B cell (primary cell): ENCODE results near the gene RASA3. TPM values are rescaled to one million over a fixed set of nuclear protein-coding genes. Genes with fewer than 3 reads are reported as not detected.

Source experiments
- ATAC-seq: fragments of 200-7000 bp; cut with Tn5 transposase; one replicate; pipeline ENCODE4 v1.10.0; 2021; ENCODE audit warnings: low read depth, mild to moderate bottlenecking, moderate number of reproducible peaks, moderate library complexity
- CTCF ChIA-PET: fragments of 350-600 bp; sonication (Branson Sonifier 250); formaldehyde crosslinking; loops from one replicate; lab custom pipeline; 2021; ENCODE audit warnings: antibody characterized with exemption, inconsistent platforms; lab: Charles Lee
- POLR2A ChIA-PET: fragments of 350-600 bp; sonication (Branson Sonifier 250); formaldehyde crosslinking; loops from one replicate; lab custom pipeline; 2021; ENCODE audit warnings: antibody characterized with exemption; lab: Charles Lee
- DNase-seq: peaks from one replicate; pipeline ENCODE4 v3.0.0; 2013
- H2AFZ ChIP-seq: 2 replicates; pipeline ENCODE4 v1.6.1; 2012; ENCODE audit warnings: mild to moderate bottlenecking, low read depth, low read length; ENCODE audit not compliant: insufficient read depth, poor library complexity, severe bottlenecking
- H3K27ac ChIP-seq, 2 donors: 1 replicate in 1 of 2; 2 replicates in 1 of 2; pipeline ENCODE4 v1.5.1; 2012 to 2013; ENCODE audit warnings: low read length in 2 of 2, mild to moderate bottlenecking in 2 of 2, moderate library complexity in 1 of 2
- H3K27me3 ChIP-seq, 4 experiments: fragments of 200-600 bp in 1 of 4; sonication (generic) in 1 of 4; replicated peaks in 1 of 4; 1 replicate in 2 of 4; 2 replicates in 2 of 4; pipeline versions ENCODE4 v1.6.1 to v1.7.0; 2013 to 2016; ENCODE audit warnings: low read length in 3 of 4, mild to moderate bottlenecking in 2 of 4, mixed read lengths in 1 of 4, moderate library complexity in 1 of 4; ENCODE audit not compliant: insufficient read depth in 4 of 4, control insufficient read depth in 3 of 4; ENCODE audit errors: control extremely low read depth in 1 of 4
- H3K36me3 ChIP-seq, 2 experiments: replicated peaks in 1 of 2; 1 replicate in 1 of 2; 2 replicates in 1 of 2; pipeline versions ENCODE4 v1.6.1 to v1.7.1; 2013; ENCODE audit warnings: low read length in 1 of 2; ENCODE audit not compliant: insufficient read depth in 2 of 2, control insufficient read depth in 1 of 2; ENCODE audit errors: control extremely low read depth in 1 of 2, extremely low read depth in 1 of 2
- H3K4me1 ChIP-seq, 2 donors: fragments of 200-600 bp in 1 of 2; sonication (generic) in 1 of 2; 1 replicate in 1 of 2; 2 replicates in 1 of 2; pipeline versions ENCODE4 v1.5.1 to v1.6.1; 2013 to 2017; ENCODE audit warnings: low read length in 2 of 2; ENCODE audit not compliant: control insufficient read depth in 2 of 2, insufficient read depth in 2 of 2
- H3K4me2 ChIP-seq: replicated peaks from 2 replicates; pipeline ENCODE3; 2012; ENCODE audit warnings: mild to moderate bottlenecking, low read depth, low read length; ENCODE audit not compliant: poor library complexity, severe bottlenecking
- H3K4me3 ChIP-seq, 5 experiments: fragments of 200-600 bp in 1 of 5; sonication (generic) in 1 of 5; 1 replicate in 3 of 5; 2 replicates in 2 of 5; pipeline versions ENCODE4 v1.5.1 to v1.7.0; 2011 to 2016; ENCODE audit warnings: low read length in 4 of 5, mild to moderate bottlenecking in 4 of 5, low read depth in 2 of 5, control low read depth in 1 of 5, moderate library complexity in 1 of 5; ENCODE audit not compliant: insufficient read depth in 1 of 5; ENCODE audit errors: control extremely low read depth in 1 of 5, extremely low read depth in 1 of 5
- H3K79me2 ChIP-seq: fragments of 200-600 bp; sonication (generic); one replicate; pipeline ENCODE4 v1.6.0; 2016; ENCODE audit warnings: low read length; ENCODE audit not compliant: control insufficient read depth, insufficient read depth
- H3K9ac ChIP-seq: fragments of 200-600 bp; sonication (generic); 2 replicates; pipeline ENCODE4 v1.6.1; 2017; ENCODE audit warnings: mild to moderate bottlenecking, low read length, moderate library complexity
- H3K9me3 ChIP-seq, 3 donors: one replicate each; pipeline versions ENCODE4 v1.6.1 to v1.7.1; 2013; ENCODE audit warnings: low read length in 2 of 3; ENCODE audit not compliant: control insufficient read depth in 2 of 3, insufficient read depth in 1 of 3; ENCODE audit errors: control extremely low read depth in 1 of 3
- H4K20me1 ChIP-seq: 2 replicates; pipeline ENCODE4 v1.6.0; 2012; ENCODE audit warnings: mild to moderate bottlenecking, low read length; ENCODE audit not compliant: insufficient read depth, control insufficient read depth, poor library complexity, severe bottlenecking
- H3K27ac Mint-ChIP-seq: one replicate; pipeline ENCODE4 v1.8.0; 2021; ENCODE audit warnings: mixed read lengths
- H3K27me3 Mint-ChIP-seq: one replicate; pipeline ENCODE4 v1.8.0; 2021; ENCODE audit warnings: mixed read lengths
- H3K4me1 Mint-ChIP-seq: one replicate; pipeline ENCODE4 v1.8.0; 2021; ENCODE audit warnings: mixed read lengths
- H3K4me3 Mint-ChIP-seq: one replicate; pipeline ENCODE4 v1.8.0; 2021; ENCODE audit warnings: mixed read lengths
- H3K9me3 Mint-ChIP-seq: one replicate; pipeline ENCODE4 v1.8.0; 2022; ENCODE audit warnings: mixed read lengths; ENCODE audit not compliant: insufficient read depth
- EZH2 ChIP-seq: IDR thresholded peaks from 2 replicates; pipeline ENCODE4 v1.6.1; 2012; ENCODE audit warnings: borderline replicate concordance, low read depth, mild to moderate bottlenecking, moderate library complexity, low read length; ENCODE audit not compliant: insufficient read depth, poor library complexity, severe bottlenecking
- WGBS: methylation state at CpG from one replicate; pipeline ENCODE4 v1.1.5; 2013; ENCODE audit warnings: missing lambda C conversion rate; ENCODE audit not compliant: insufficient coverage; 5-methylcytosine and 5-hydroxymethylcytosine counted together
- intact Hi-C: fragments of 100-400 bp; cut with micrococcal nuclease; formaldehyde crosslinking; loops from one replicate; pipeline ENCODE4 v1.10.0; 2022
- polyA plus RNA-seq: library from polyadenylated mRNA; depleted of rRNA; stranded (reverse); fragments of >200 nt; gene quantifications from 2 replicates; pipeline ENCODE4 v1.2.3, GENCODE V29; 2012
- total RNA-seq, 2 donors: library from RNA; stranded (reverse); fragments of 120-200 nt in 1 of 2; gene quantifications; 1 replicate in 1 of 2; 2 replicates in 1 of 2; pipeline versions ENCODE4 v1.2.3 to v1.2.4, GENCODE V29; 2013 to 2022
- TF ChIP-seq, protein P1 (sequence below): fragments of 200-600 bp; IDR thresholded peaks from one replicate; pipeline ENCODE4 v1.8.0; 2022; ENCODE audit warnings: antibody characterized with exemption, mild to moderate bottlenecking

Gene RASA3
- total and polyA plus RNA-seq, 2 donors (not counting 1 experiment from before 2014, with no cell fraction given) = 54.2 to 87.4 TPM

DNA sequence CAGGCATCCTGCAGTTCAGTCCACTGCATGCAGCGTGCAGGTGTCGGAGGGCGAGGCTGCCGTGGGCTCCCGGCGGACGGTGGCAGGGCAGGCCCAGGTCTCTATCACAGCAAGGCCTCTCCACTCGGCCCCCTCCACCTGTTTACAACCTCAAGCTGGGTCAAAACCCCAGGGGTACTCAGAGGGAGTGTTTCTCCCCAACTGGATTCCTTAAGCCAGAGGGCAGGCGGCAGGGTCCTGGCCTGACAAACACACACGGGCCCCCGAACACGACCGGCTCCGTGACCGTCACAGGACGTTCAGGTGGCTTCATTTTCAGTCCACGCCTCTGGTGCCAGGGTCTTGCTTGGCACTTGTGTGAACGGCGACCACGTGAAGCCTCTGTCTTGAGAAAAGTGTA lies 23.5 kb downstream of the RASA3 start:
- Histone ChIP-seq H3K4me2 (peak overlapping the region; percentile 70), H4K20me1 (peaks cover 95% of the 10 kb centered on the region), H3K27me3 (no peaks in the 10 kb centered on the region), H3K9me3 (peaks cover 0 to 8% (median 0%) of the 10 kb centered on the region in 3 donors), H3K4me1 (peaks cover 24 to 30% of the 10 kb centered on the region in 2 donors), H3K79me2 (peaks cover 93% of the 10 kb centered on the region), H3K4me3 (no peak overlapping the region), H3K27ac (peak overlapping the region in 1 of 2 donors; percentile 60), H3K36me3 (peaks cover under 1 to 36% of the 10 kb centered on the region in 2 experiments), H2AFZ (no peak overlapping the region), H3K9ac (no peak overlapping the region)
- intact Hi-C loops = no loop called here
- Mint-ChIP-seq H3K4me3 (peak overlapping the region; percentile 44), H3K4me1 (peaks cover 36% of the 10 kb centered on the region), H3K27ac (peak overlapping the region; percentile 67), H3K27me3 (no peaks in the 10 kb centered on the region), H3K9me3 (no peaks in the 10 kb centered on the region)
- ATAC-seq (no peak), DNase-seq (no peak)
- POLR2A ChIA-PET = no interaction called here
- TF ChIP-seq, protein P1, sequence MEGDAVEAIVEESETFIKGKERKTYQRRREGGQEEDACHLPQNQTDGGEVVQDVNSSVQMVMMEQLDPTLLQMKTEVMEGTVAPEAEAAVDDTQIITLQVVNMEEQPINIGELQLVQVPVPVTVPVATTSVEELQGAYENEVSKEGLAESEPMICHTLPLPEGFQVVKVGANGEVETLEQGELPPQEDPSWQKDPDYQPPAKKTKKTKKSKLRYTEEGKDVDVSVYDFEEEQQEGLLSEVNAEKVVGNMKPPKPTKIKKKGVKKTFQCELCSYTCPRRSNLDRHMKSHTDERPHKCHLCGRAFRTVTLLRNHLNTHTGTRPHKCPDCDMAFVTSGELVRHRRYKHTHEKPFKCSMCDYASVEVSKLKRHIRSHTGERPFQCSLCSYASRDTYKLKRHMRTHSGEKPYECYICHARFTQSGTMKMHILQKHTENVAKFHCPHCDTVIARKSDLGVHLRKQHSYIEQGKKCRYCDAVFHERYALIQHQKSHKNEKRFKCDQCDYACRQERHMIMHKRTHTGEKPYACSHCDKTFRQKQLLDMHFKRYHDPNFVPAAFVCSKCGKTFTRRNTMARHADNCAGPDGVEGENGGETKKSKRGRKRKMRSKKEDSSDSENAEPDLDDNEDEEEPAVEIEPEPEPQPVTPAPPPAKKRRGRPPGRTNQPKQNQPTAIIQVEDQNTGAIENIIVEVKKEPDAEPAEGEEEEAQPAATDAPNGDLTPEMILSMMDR = no peak
- no peak for TF ChIP-seq EZH2
- CTCF ChIA-PET = interaction anchor here (1.9 to 4.4 kb wide), 4 partner anchors 19 to 119 kb away, joined by 6 to 38 read pairs (median 14); no protein-coding TSS in a partner anchor
- WGBS = 93% methylated on average over 20 of the region's 20 CpGs

DNA sequence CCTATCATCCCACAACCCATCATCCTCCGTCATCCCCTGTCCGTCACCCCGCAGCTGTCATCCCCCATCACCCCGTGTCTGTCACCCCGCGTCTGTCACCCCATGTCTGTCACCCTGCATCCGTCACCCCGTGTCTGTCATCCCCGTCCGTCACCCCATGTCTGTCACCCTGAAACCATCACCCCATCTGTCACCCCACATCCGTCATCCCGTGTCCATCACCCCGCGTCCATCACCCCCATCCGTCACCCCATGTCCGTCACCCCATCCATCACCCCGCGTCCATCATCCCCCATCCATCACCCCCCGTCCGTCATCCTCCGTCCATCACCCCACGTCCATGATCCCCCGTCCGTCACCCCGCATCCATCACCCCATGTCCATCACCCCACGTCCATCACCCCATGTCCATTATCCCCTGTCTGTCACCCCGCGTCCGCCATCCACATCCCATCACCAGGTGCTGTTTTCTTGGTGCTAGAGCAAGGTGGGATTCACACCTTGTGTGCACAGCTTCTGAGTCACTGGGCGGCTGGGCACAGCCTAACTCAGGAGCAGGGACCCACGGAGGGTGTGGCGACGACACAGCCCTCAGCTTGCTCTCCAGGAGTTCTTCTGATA lies 24.2 kb downstream of the RASA3 start:
- 95% methylated on average over 23 of the region's 33 CpGs for WGBS
- DNase-seq (no peak), ATAC-seq (no peak)
- peaks cover 91% of the 10 kb centered on the region for H3K79me2 ChIP-seq
- intact Hi-C loops = no loop called here
- Mint-ChIP-seq H3K9me3 (no peaks in the 10 kb centered on the region), H3K27ac (peak overlapping the region; percentile 56), H3K4me3 (no peak overlapping the region), H3K4me1 (peaks cover 36% of the 10 kb centered on the region), H3K27me3 (no peaks in the 10 kb centered on the region)
- ChIA-PET POLR2A (no interaction called here), CTCF (no interaction called here)
- peaks cover 0 to 8% (median 0%) of the 10 kb centered on the region in 3 donors for H3K9me3 ChIP-seq
- no peaks in the 10 kb centered on the region for H3K27me3 ChIP-seq
- H3K9ac ChIP-seq = no peak overlapping the region
- peak overlapping the region in 1 of 2 donors; percentile 21 for H3K27ac ChIP-seq
- no peak overlapping the region for H2AFZ ChIP-seq
- H3K4me3 ChIP-seq = no peak overlapping the region
- peaks cover 91% of the 10 kb centered on the region for H4K20me1 ChIP-seq
- H3K36me3 ChIP-seq = peaks cover 0 to 35% of the 10 kb centered on the region in 2 experiments
- H3K4me1 ChIP-seq = peaks cover 24 to 29% of the 10 kb centered on the region in 2 donors
- peak overlapping the region; percentile 70 for H3K4me2 ChIP-seq
- TF ChIP-seq, protein P1 = no peak
- no peak for TF ChIP-seq EZH2
